Thymus (tissue), 11 donors: Measurements from ENCODE around the gene PPID. TPM values are rescaled to one million over a fixed set of nuclear protein-coding genes. Genes with fewer than 3 reads are reported as not detected.
A peak's percentile ranks its signal among the peaks of the same experiment; 100 is the strongest.

Experiments
- DNase-seq, 9 donors: peaks; one replicate each; pipeline ENCODE4 v3.0.0-alpha.2; 2013; ENCODE audit warnings: low spot score in 9 of 9, low read depth in 6 of 9, missing footprints in 1 of 9
- H3K27ac ChIP-seq, 2 donors: one replicate each; pipeline ENCODE4 v1.5.1; 2013; ENCODE audit warnings: control low read depth in 1 of 2, low read depth in 1 of 2, low read length in 1 of 2, mild to moderate bottlenecking in 1 of 2, moderate library complexity in 1 of 2
- H3K27me3 ChIP-seq, 2 donors: one replicate each; pipeline ENCODE4 v1.5.1; 2013; ENCODE audit warnings: low read length in 1 of 2; ENCODE audit not compliant: control insufficient read depth in 2 of 2, insufficient read depth in 1 of 2
- H3K36me3 ChIP-seq, 2 donors: one replicate each; pipeline ENCODE4 v1.5.1; 2013; ENCODE audit warnings: low read length in 1 of 2, mild to moderate bottlenecking in 1 of 2, moderate library complexity in 1 of 2; ENCODE audit not compliant: control insufficient read depth in 2 of 2, insufficient read depth in 2 of 2
- H3K4me1 ChIP-seq, 2 donors: one replicate each; pipeline ENCODE4 v1.5.1; 2013; ENCODE audit warnings: low read length in 2 of 2; ENCODE audit not compliant: control insufficient read depth in 2 of 2, insufficient read depth in 2 of 2
- H3K4me3 ChIP-seq, 2 donors: one replicate each; pipeline ENCODE4 v1.5.1; 2013; ENCODE audit warnings: low read length in 2 of 2, control low read depth in 1 of 2, mild to moderate bottlenecking in 1 of 2
- H3K9me3 ChIP-seq, 2 donors: one replicate each; pipeline ENCODE4 v1.5.1; 2013; ENCODE audit warnings: low read length in 1 of 2, mild to moderate bottlenecking in 1 of 2; ENCODE audit not compliant: control insufficient read depth in 2 of 2, insufficient read depth in 1 of 2
- WGBS: extraction: QIAGEN DNeasy Blood & Tissue Kit; methylation state at CpG from one replicate; pipeline ENCODE4 v1.1.7; 2013; 5-methylcytosine and 5-hydroxymethylcytosine counted together
- polyA plus RNA-seq: library from polyadenylated mRNA; stranded (reverse); fragments of 200-250 nt; gene quantifications from one replicate; pipeline ENCODE4 v1.2.3, GENCODE V29; 2013
- total RNA-seq: library from RNA; stranded (reverse); fragments of 120-200 nt; gene quantifications from one replicate; pipeline ENCODE4 v1.2.4, GENCODE V29; 2013
- donor health status: healthy.

The PPID gene
- total and polyA plus RNA-seq, 2 donors, result 33.8 to 34.3 TPM

DNA sequence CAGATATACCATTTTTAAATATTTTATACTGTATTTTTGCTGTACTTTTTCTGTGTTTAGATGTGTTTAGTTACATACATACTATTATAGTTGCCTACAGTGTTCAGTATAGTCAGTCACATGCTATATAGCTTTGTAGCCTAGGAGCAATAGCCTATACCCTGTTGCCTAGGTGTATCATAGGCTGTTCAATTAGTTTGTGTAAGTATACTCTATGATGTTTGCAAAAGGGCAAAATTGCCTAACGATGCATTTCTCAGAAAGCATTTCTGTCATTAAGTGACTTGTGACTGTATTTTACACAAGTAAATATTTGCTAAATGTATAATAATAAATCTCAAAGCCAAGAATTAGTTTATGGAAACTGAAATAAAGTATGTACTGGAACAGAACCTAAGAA is 41.6 kb downstream of the PPID start:
- no peaks in the 10 kb centered on the region for H3K4me1 ChIP-seq
- no peak for DNase-seq
- H3K9me3 ChIP-seq, result no peaks in the 10 kb centered on the region
- peaks cover 5 to 7% of the 10 kb centered on the region in 2 donors for H3K36me3 ChIP-seq
- H3K27me3 ChIP-seq, result no peaks in the 10 kb centered on the region
- WGBS, result 100% methylated on average over 1 of the region's 1 CpG
- no peak overlapping the region for H3K27ac ChIP-seq
- no peak overlapping the region for H3K4me3 ChIP-seq

GRCh38 chr4:158678767-158679166 is 44.4 kb downstream of the PPID start:
- no peak overlapping the region for H3K27ac ChIP-seq
- DNase-seq, result no peak
- no peaks in the 10 kb centered on the region for H3K27me3 ChIP-seq
- no peaks in the 10 kb centered on the region for H3K4me1 ChIP-seq
- H3K9me3 ChIP-seq, result no peaks in the 10 kb centered on the region
- H3K36me3 ChIP-seq, result peaks cover 0 to 6% of the 10 kb centered on the region in 2 donors
- whole genome bisulfite sequencing, result 97% methylated on average over 2 of the region's 2 CpGs
- H3K4me3 ChIP-seq, result no peak overlapping the region

DNA sequence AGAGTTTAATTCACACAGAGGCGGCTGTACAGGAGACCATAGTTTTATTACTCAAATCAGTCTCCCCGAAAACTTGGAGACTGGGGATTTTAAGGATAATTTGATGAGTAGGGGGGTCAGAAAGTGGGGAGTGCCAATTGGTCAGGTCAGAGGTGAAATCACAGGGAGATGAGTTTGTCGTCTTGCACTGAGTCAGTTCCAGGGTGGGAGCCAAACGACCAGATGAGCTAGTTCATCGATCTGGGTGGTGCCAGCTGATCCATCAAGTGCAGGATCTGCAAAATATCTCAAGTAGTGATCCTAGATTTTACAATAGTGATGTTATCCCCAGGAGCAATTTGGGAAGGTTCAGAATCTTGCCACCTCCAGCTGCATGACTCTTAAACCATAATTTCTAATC is 47.1 kb downstream of the PPID start:
- Histone ChIP-seq H3K9me3 (no peaks in the 10 kb centered on the region), H3K4me3 (no peak overlapping the region), H3K27me3 (no peaks in the 10 kb centered on the region), H3K4me1 (peaks cover 0 to 8% of the 10 kb centered on the region in 2 donors), H3K27ac (no peak overlapping the region), H3K36me3 (peaks cover 0 to 2% of the 10 kb centered on the region in 2 donors)
- DNase-seq, result no peak
- 98% methylated on average over 5 of the region's 5 CpGs for WGBS

- 97% methylated on average over 3 of the region's 3 CpGs for WGBS
- DNase-seq, result no peak
- Histone ChIP-seq H3K4me3 (no peak overlapping the region), H3K4me1 (peaks cover 5 to 17% of the 10 kb centered on the region in 2 donors), H3K36me3 (no peaks in the 10 kb centered on the region), H3K27ac (no peak overlapping the region), H3K9me3 (no peaks in the 10 kb centered on the region), H3K27me3 (no peaks in the 10 kb centered on the region)
Observed at GRCh38 chr4:158673633-158674032, 49.6 kb downstream of the PPID start.

GRCh38 chr4:158671915-158672806 is 51.0 kb downstream of the PPID start, which contains the start of gene ETFDH:
Gene ETFDH (plus strand): TSS chr4:158672296. CDS start chr4:158672457, 161 bp downstream.
- peak; percentile 95 to 99 (median 98) for DNase-seq
- Histone ChIP-seq H3K9me3 (no peaks in the 10 kb centered on the region), H3K27me3 (no peaks in the 10 kb centered on the region), H3K27ac (peak within 1 kb of the TSS; percentile 97 to 98), H3K4me1 (peaks cover 5 to 17% of the 10 kb centered on the region in 2 donors), H3K4me3 (peak within 1 kb of the TSS; percentile 83 to 95), H3K36me3 (no peaks in the 10 kb centered on the region)
- WGBS, result under 1% methylated on average over 60 of the region's 60 CpGs

GRCh38 chr4:158671665-158671914 is 51.6 kb downstream of the PPID start, which contains the start of gene C4orf46:
Gene C4orf46 (minus strand): TSS chr4:158671887. CDS start chr4:158671801, 86 bp downstream.
- peaks cover 5 to 17% of the 10 kb centered on the region in 2 donors for H3K4me1 ChIP-seq
- no peaks in the 10 kb centered on the region for H3K36me3 ChIP-seq
- under 1% methylated on average over 20 of the region's 20 CpGs for WGBS
- no peaks in the 10 kb centered on the region for H3K27me3 ChIP-seq
- H3K9me3 ChIP-seq, result no peaks in the 10 kb centered on the region
- H3K4me3 ChIP-seq, result peak within 1 kb of the TSS; percentile 83 to 95
- H3K27ac ChIP-seq, result peak within 1 kb of the TSS; percentile 97 to 98
- DNase-seq, result no peak

DNA sequence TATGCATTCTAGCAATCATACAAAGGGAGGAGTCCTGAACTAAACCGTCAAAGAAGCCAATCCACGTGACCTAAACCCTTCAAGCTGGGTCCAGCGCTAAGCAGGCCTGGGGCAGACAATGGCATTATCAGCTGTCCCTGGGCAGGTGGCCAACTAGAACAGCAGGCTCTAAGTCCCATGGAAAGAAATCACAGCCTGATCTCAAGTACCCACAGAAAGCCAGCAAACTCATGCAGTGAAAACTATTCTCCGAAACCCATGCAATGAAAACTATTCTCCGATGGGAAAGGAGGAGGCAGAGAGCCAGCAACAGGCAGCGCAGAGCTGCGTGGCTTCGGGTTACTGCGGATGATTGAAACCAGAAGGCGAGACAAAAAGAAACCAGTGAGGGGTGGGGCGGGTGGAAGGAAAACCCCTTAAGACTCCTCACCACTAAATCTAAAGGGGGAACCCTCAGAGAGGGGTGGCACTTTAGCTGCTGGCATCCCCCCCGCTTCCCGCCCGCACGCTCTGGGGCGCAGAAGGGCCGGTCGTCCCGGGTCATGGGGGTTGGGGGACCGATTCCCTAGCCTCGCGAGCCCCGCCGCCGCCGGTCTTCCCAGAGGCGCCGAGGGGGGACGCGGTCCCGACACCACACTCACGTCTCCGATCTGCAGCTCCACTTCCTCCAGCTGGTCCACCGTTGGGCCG is 52.1 kb downstream of the PPID start:
- H3K27ac ChIP-seq, result peak overlapping the region; percentile 97 to 98
- H3K36me3 ChIP-seq, result no peaks in the 10 kb centered on the region
- under 1% methylated on average over 35 of the region's 35 CpGs for WGBS
- H3K4me3 ChIP-seq, result peak overlapping the region; percentile 83 to 95
- no peaks in the 10 kb centered on the region for H3K9me3 ChIP-seq
- DNase-seq, result peak in 8 of 9 donors; percentile 5 to 72 (median 30)
- H3K27me3 ChIP-seq, result no peaks in the 10 kb centered on the region
- peaks cover 5 to 17% of the 10 kb centered on the region in 2 donors for H3K4me1 ChIP-seq

DNA sequence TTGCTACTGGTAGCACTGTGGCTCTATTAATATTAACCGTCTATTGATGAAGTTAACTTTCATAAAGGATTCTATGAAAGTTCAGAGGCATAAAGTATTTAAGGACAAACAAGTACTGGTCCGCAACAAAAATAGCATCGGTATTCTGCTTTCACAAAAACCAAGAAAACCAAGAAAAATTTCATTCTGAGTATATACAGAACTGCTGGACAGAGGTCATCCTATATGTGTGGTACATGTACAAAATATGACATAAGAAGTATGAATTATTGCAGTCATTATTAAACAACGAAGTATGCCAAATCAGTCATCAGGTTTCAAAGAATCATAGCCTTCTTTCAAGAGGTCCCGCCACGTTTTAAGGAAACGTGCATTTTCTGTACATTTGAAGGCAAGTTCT is 53.9 kb downstream of the PPID start:
- Histone ChIP-seq H3K27ac (no peak overlapping the region), H3K9me3 (no peaks in the 10 kb centered on the region), H3K4me1 (peaks cover 5 to 17% of the 10 kb centered on the region in 2 donors), H3K27me3 (no peaks in the 10 kb centered on the region), H3K4me3 (no peak overlapping the region), H3K36me3 (peaks cover 0 to 2% of the 10 kb centered on the region in 2 donors)
- DNase-seq, result no peak
- 94% methylated on average over 7 of the region's 7 CpGs for WGBS

GRCh38 chr4:158667651-158668198 is 55.5 kb downstream of the PPID start:
- Histone ChIP-seq H3K4me3 (no peak overlapping the region), H3K27ac (no peak overlapping the region), H3K27me3 (no peaks in the 10 kb centered on the region), H3K36me3 (peaks cover 0 to 2% of the 10 kb centered on the region in 2 donors), H3K9me3 (no peaks in the 10 kb centered on the region), H3K4me1 (peaks cover 5 to 13% of the 10 kb centered on the region in 2 donors)
- 90% methylated on average over 3 of the region's 3 CpGs for WGBS
- DNase-seq, result peak in 3 of 9 donors; percentile 3 to 38 (median 19)
